Breast epithelium (tissue), 3 donors: ENCODE measurements around the gene TKTL1.

Experiments
- CTCF ChIP-seq, 3 donors: fragments of 450-650 bp; IDR thresholded peaks; one replicate each; pipeline ENCODE4 v1.5.1; 2016 to 2017; ENCODE audit warnings: antibody characterized with exemption in 3 of 3, mild to moderate bottlenecking in 3 of 3, moderate library complexity in 3 of 3
- POLR2A ChIP-seq: fragments of 450-650 bp; IDR thresholded peaks from one replicate; pipeline ENCODE4 v1.6.1; 2016; ENCODE audit warnings: antibody characterized with exemption, mild to moderate bottlenecking, moderate library complexity
- POLR2AphosphoS5 ChIP-seq, 3 donors: sonication (generic); formaldehyde crosslinking; IDR thresholded peaks; one replicate each; pipeline ENCODE4 v1.6.1; 2017; ENCODE audit warnings: antibody characterized with exemption in 3 of 3

GRCh38 chrX:154349359-154349935, 53.9 kb downstream of the TKTL1 start:
- TF ChIP-seq CTCF (IDR thresholded peaks at IDR 0.05) (no peak), POLR2A (no peak), POLR2AphosphoS5 (IDR thresholded peaks at IDR 0.05) (no peak)
